H1 (cell line): ENCODE data around the gene ATP6V0A1. TPM values are rescaled to one million over a fixed set of nuclear protein-coding genes. Genes with fewer than 3 reads are reported as not detected.

Experiments
- CTCF ChIA-PET: fragments of 300-600 bp; sonication (Branson Sonifier 250); formaldehyde crosslinking; loops from one replicate; lab custom pipeline; 2021; ENCODE audit not compliant: partially characterized antibody; lab: Charles Lee
- POLR2A ChIA-PET: fragments of 300-600 bp; sonication (Branson Sonifier 250); formaldehyde crosslinking; loops from one replicate; lab custom pipeline; 2021; ENCODE audit warnings: inconsistent platforms; ENCODE audit not compliant: partially characterized antibody; lab: Charles Lee
- DNase-seq, 2 experiments: peaks; one replicate each; pipeline versions ENCODE4 v3.0.0 to v3.0.0-alpha.2; 2010 to 2022; ENCODE audit warnings: low spot score in 2 of 2, low read depth in 1 of 2, mixed read lengths in 1 of 2
- FAIRE-seq: peaks from 2 replicates; lab custom pipeline; 2011; peaks lifted over from hg19 to GRCh38; lab: Jason Lieb, UNC
- H2AFZ ChIP-seq: 2 replicates; pipeline ENCODE4 v1.8.1; 2012; ENCODE audit warnings: low read length, inconsistent platforms
- H2AK5ac ChIP-seq: 2 replicates; pipeline ENCODE4 v1.6.1; 2013; ENCODE audit warnings: low read depth, low read length
- H2BK120ac ChIP-seq: replicated peaks from 2 replicates; pipeline ENCODE3; 2013; ENCODE audit warnings: low read depth, low read length, inconsistent platforms
- H2BK12ac ChIP-seq: 2 replicates; pipeline ENCODE4 v1.6.1; 2013; ENCODE audit warnings: low read depth, low read length
- H2BK15ac ChIP-seq: 2 replicates; pipeline ENCODE4 v1.6.1; 2013; ENCODE audit warnings: low read length
- H2BK20ac ChIP-seq: 2 replicates; pipeline ENCODE4 v1.6.1; 2013; ENCODE audit warnings: low read length
- H2BK5ac ChIP-seq: 2 replicates; pipeline ENCODE4 v1.6.1; 2013; ENCODE audit warnings: low read depth, low read length
- H3K14ac ChIP-seq: 2 replicates; pipeline ENCODE4 v1.6.1; 2013; ENCODE audit warnings: inconsistent platforms; ENCODE audit not compliant: insufficient read length
- H3K18ac ChIP-seq: 2 replicates; pipeline ENCODE4 v1.6.1; 2013; ENCODE audit warnings: low read length; ENCODE audit errors: extremely low read depth
- H3K23ac ChIP-seq: 2 replicates; pipeline ENCODE4 v1.6.1; 2013; ENCODE audit warnings: inconsistent platforms; ENCODE audit not compliant: insufficient read length
- H3K23me2 ChIP-seq: 2 replicates; pipeline ENCODE4 v1.6.1; 2013; ENCODE audit warnings: low read depth, low read length
- H3K27ac ChIP-seq: 2 replicates; pipeline ENCODE4 v1.6.1; 2011; ENCODE audit warnings: low read depth, low read length, inconsistent platforms
- H3K27me3 ChIP-seq, 4 experiments: replicated peaks in 1 of 4; 1 replicate in 1 of 4; 2 replicates in 3 of 4; pipeline versions ENCODE4 v1.6.1 to v1.8.1; 2011 to 2013; ENCODE audit warnings: low read length in 3 of 4, mild to moderate bottlenecking in 3 of 4, inconsistent platforms in 2 of 4, mixed read lengths in 2 of 4, moderate library complexity in 1 of 4; ENCODE audit not compliant: control insufficient read depth in 3 of 4, insufficient read depth in 3 of 4; ENCODE audit errors: extremely low read depth in 1 of 4
- H3K36me3 ChIP-seq, 4 experiments: 2 replicates each; pipeline versions ENCODE4 v1.6.1 to v1.8.1; 2011 to 2013; ENCODE audit warnings: mild to moderate bottlenecking in 4 of 4, low read length in 3 of 4, moderate library complexity in 2 of 4, control low read depth in 1 of 4, inconsistent platforms in 1 of 4; ENCODE audit not compliant: insufficient read depth in 4 of 4, control insufficient read depth in 2 of 4
- H3K4ac ChIP-seq: replicated peaks from 2 replicates; pipeline ENCODE3; 2013; ENCODE audit warnings: low read length, low read depth, mixed read lengths, inconsistent platforms; ENCODE audit not compliant: insufficient read length
- H3K4me1 ChIP-seq, 4 experiments: replicated peaks in 1 of 4; 1 replicate in 1 of 4; 2 replicates in 3 of 4; pipeline versions ENCODE4 v1.6.1 to v1.8.1; 2011 to 2013; ENCODE audit warnings: low read length in 3 of 4, inconsistent platforms in 2 of 4, mixed read lengths in 1 of 4; ENCODE audit not compliant: insufficient read depth in 4 of 4, control insufficient read depth in 3 of 4
- H3K4me2 ChIP-seq, 2 experiments: 2 replicates each; pipeline versions ENCODE4 v1.6.1 to v1.8.1; 2011 to 2013; ENCODE audit warnings: low read depth in 2 of 2, low read length in 2 of 2, control low read depth in 1 of 2, inconsistent platforms in 1 of 2, mild to moderate bottlenecking in 1 of 2; ENCODE audit not compliant: insufficient read depth in 1 of 2
- H3K4me3 ChIP-seq, 4 experiments: fragments of 200-600, 300-600 bp in 1 of 4; sonication (generic), shearing (Covaris generic), sonication (Bioruptor Twin) in 1 of 4; 2 replicates each; pipeline versions ENCODE4 v1.5.1 to v1.8.1; 2011 to 2016; ENCODE audit warnings: low read length in 4 of 4, low read depth in 3 of 4, control low read depth in 2 of 4, inconsistent platforms in 2 of 4, mild to moderate bottlenecking in 2 of 4, mixed read lengths in 1 of 4, moderate library complexity in 1 of 4; ENCODE audit not compliant: insufficient read depth in 2 of 4; ENCODE audit errors: extremely low read depth in 1 of 4
- H3K56ac ChIP-seq: replicated peaks from 2 replicates; pipeline ENCODE3; 2013; ENCODE audit warnings: low read depth, mild to moderate bottlenecking, mixed read lengths, low read length, inconsistent platforms; ENCODE audit not compliant: insufficient read length
- H3K79me1 ChIP-seq: 2 replicates; pipeline ENCODE4 v1.6.1; 2013; ENCODE audit warnings: low read depth, low read length, control low read depth
- H3K79me2 ChIP-seq, 2 experiments: 2 replicates each; pipeline versions ENCODE4 v1.6.1 to v1.8.1; 2012 to 2013; ENCODE audit warnings: low read length in 2 of 2, mild to moderate bottlenecking in 2 of 2, inconsistent platforms in 1 of 2; ENCODE audit not compliant: insufficient read depth in 2 of 2, control insufficient read depth in 1 of 2
- H3K9ac ChIP-seq, 4 experiments: replicated peaks in 1 of 4; 1 replicate in 1 of 4; 2 replicates in 3 of 4; pipeline versions ENCODE4 v1.6.1 to v1.8.1; 2011 to 2013; ENCODE audit warnings: low read depth in 3 of 4, low read length in 3 of 4, control low read depth in 2 of 4, mild to moderate bottlenecking in 2 of 4, moderate library complexity in 2 of 4, inconsistent platforms in 1 of 4; ENCODE audit errors: extremely low read depth in 1 of 4
- H3K9me3 ChIP-seq, 2 experiments: 2 replicates each; pipeline versions ENCODE4 v1.6.1 to v1.8.1; 2012 to 2013; ENCODE audit warnings: mild to moderate bottlenecking in 2 of 2, moderate library complexity in 2 of 2, control low read depth in 1 of 2, inconsistent platforms in 1 of 2, low read depth in 1 of 2, low read length in 1 of 2, mixed read lengths in 1 of 2; ENCODE audit not compliant: insufficient read depth in 2 of 2
- H4K20me1 ChIP-seq, 2 experiments: replicated peaks in 1 of 2; 2 replicates each; pipeline versions ENCODE3 to v1.8.1; 2011 to 2013; ENCODE audit warnings: inconsistent platforms in 2 of 2, low read length in 2 of 2, mild to moderate bottlenecking in 1 of 2; ENCODE audit not compliant: insufficient read depth in 2 of 2, control insufficient read depth in 1 of 2
- H4K5ac ChIP-seq: 2 replicates; pipeline ENCODE4 v1.6.1; 2013; ENCODE audit warnings: low read length, low read depth, mixed read lengths, inconsistent platforms; ENCODE audit not compliant: insufficient read length
- H4K8ac ChIP-seq: 2 replicates; pipeline ENCODE4 v1.8.0; 2013; ENCODE audit warnings: mild to moderate bottlenecking, moderate library complexity, low read length, inconsistent platforms; ENCODE audit not compliant: insufficient read depth; ENCODE audit errors: extremely low read depth
- H4K91ac ChIP-seq: replicated peaks from 2 replicates; pipeline ENCODE3; 2013; ENCODE audit warnings: low read length, mixed read lengths, inconsistent platforms; ENCODE audit not compliant: insufficient read length
- ASH2L ChIP-seq: fragments of 200-600, 300-600 bp; sonication (generic); IDR thresholded peaks from one replicate; pipeline ENCODE4 v1.7.1; 2017; ENCODE audit warnings: low read length
- BRCA1 ChIP-seq: IDR thresholded peaks from 2 replicates; pipeline ENCODE4 v1.6.1; 2012; ENCODE audit warnings: low read depth, low read length, improper control_type of control experiment
- CBX5 ChIP-seq: fragments of 300-800, 300-1000 bp; sonication (generic); IDR thresholded peaks from 2 replicates; pipeline ENCODE4 v1.7.1; 2016; ENCODE audit warnings: antibody characterized with exemption, low read length, low read depth
- CHD2 ChIP-seq: IDR thresholded peaks from 2 replicates; pipeline ENCODE4 v1.6.1; 2012; ENCODE audit warnings: low read length, improper control_type of control experiment
- JUN ChIP-seq: IDR thresholded peaks from 2 replicates; pipeline ENCODE4 v1.6.1; 2011; ENCODE audit warnings: low read depth, mild to moderate bottlenecking, improper control_type of control experiment, low read length
- JUND ChIP-seq: IDR thresholded peaks from 2 replicates; pipeline ENCODE4 v1.6.1; 2011; ENCODE audit warnings: mild to moderate bottlenecking, improper control_type of control experiment, low read length
- MAFK ChIP-seq: IDR thresholded peaks from 2 replicates; pipeline ENCODE4 v1.6.1; 2012; ENCODE audit warnings: low read depth, mild to moderate bottlenecking, improper control_type of control experiment, low read length
- POLR2A ChIP-seq, 2 experiments: IDR thresholded peaks; 1 replicate in 1 of 2; 2 replicates in 1 of 2; pipeline ENCODE4 v1.6.1; 2011; ENCODE audit warnings: low read depth in 2 of 2, low read length in 2 of 2, mild to moderate bottlenecking in 2 of 2; ENCODE audit errors: control extremely low read depth in 1 of 2
- POU5F1 ChIP-seq: IDR thresholded peaks from 2 replicates; pipeline ENCODE4 v1.6.1; 2011; ENCODE audit warnings: low read depth, mild to moderate bottlenecking, low read length, moderate library complexity
- RBBP5 ChIP-seq: IDR thresholded peaks from 2 replicates; pipeline ENCODE4 v1.7.1; 2012; ENCODE audit warnings: low read depth, mild to moderate bottlenecking, inconsistent platforms, low read length, moderate library complexity, borderline replicate concordance
- TCF12 ChIP-seq: IDR thresholded peaks from 2 replicates; pipeline ENCODE4 v1.6.1; 2011; ENCODE audit warnings: low read depth, mild to moderate bottlenecking, low read length
- ZNF274 ChIP-seq: IDR thresholded peaks from 2 replicates; pipeline ENCODE4 v1.7.0; 2012; ENCODE audit warnings: low read length, borderline replicate concordance; ENCODE audit errors: extremely low read depth
- WGBS, 2 experiments: shearing (Covaris generic) in 1 of 2; methylation state at CpG; one replicate each; pipeline versions ENCODE4 v1.1.6 to v1.1.7; 2013 to 2015; ENCODE audit warnings: low lambda C conversion rate in 2 of 2, mixed read lengths in 2 of 2, inconsistent platforms in 1 of 2, low coverage in 1 of 2, missing lambda C conversion rate in 1 of 2; ENCODE audit not compliant: insufficient replicate concordance in 2 of 2, insufficient coverage in 1 of 2, insufficient read length in 1 of 2; ENCODE audit errors: extremely low coverage in 1 of 2, missing lambda C conversion rate in 1 of 2; 5-methylcytosine and 5-hydroxymethylcytosine counted together
- polyA plus RNA-seq, 7 experiments: library from polyadenylated mRNA; depleted of rRNA in 3 of 7; stranded (reverse) in 5 of 7; unstranded in 2 of 7; fragments of >200 nt in 5 of 7; fragments of 200-250 nt in 2 of 7; gene quantifications; 1 replicate in 5 of 7; 2 replicates in 1 of 7; 4 replicates in 1 of 7; pipeline versions ENCODE4 v1.2.1 to v1.2.3, GENCODE V29; 2011 to 2013; ENCODE audit warnings: missing spikeins in 2 of 7, mixed read lengths in 2 of 7
- total RNA-seq: library from RNA; stranded (reverse); fragmentation: NEBNext Ultra II Directional; extraction: Animal tissue kit (Norgen Biotek cat#: 25700); gene quantifications from 2 replicates; pipeline ENCODE4 v1.2.1, GENCODE V29; 2021
- TF ChIP-seq, protein P1 (sequence below), 3 experiments: IDR thresholded peaks; 1 replicate in 2 of 3; 2 replicates in 1 of 3; pipeline versions ENCODE4 v1.5.1 to v1.6.1; 2011; ENCODE audit warnings: low read length in 3 of 3, mild to moderate bottlenecking in 3 of 3, inconsistent platforms in 2 of 3, low read depth in 1 of 3, moderate library complexity in 1 of 3; ENCODE audit not compliant: insufficient read depth in 1 of 3; ENCODE audit errors: control extremely low read depth in 1 of 3

ATP6V0A1 gene
- total and polyA plus RNA-seq, 2 of the 8 experiments (the other 6 are each of a cell fraction or from before 2014, with no cell fraction given), result 55.3 to 63.4 TPM

DNA sequence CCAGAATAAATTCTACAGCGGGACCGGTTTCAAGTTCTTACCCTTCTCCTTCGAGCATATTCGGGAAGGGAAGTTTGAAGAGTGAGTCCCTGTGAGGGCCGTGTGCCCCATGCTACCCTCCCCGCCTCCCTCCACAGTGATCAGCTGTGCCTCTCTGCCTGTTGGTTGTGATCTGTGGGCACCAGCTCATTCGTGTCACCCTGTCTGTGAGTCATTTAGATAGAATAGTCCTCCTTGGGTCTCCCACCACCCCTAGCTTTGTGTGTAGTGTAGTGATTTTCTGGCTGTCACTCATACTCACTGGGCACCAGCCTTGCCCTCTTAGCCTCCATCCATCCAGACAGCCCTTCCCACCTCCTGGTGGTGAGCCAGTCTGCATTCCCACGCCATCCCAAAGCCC, 62.4 kb downstream of the ATP6V0A1 start:
- Histone ChIP-seq H2AK5ac (no peak overlapping the region), H4K8ac (no peak overlapping the region), H3K27ac (no peak overlapping the region), H3K4ac (no peak overlapping the region), H3K4me1 (peaks cover 6 to 18% (median 15%) of the 10 kb centered on the region in 4 experiments), H3K9ac (no peak overlapping the region), H2BK5ac (no peak overlapping the region), H3K27me3 (no peaks in the 10 kb centered on the region; a peak in 3 of 7 replicates), H2BK15ac (no peak overlapping the region), H4K20me1 (peaks cover 2 to 7% of the 10 kb centered on the region in 2 experiments), H4K5ac (no peak overlapping the region), H3K18ac (no peak overlapping the region), H2BK20ac (no peak overlapping the region), H3K79me2 (no peaks in the 10 kb centered on the region), H2BK12ac (no peak overlapping the region), H4K91ac (no peak overlapping the region), H2BK120ac (no peak overlapping the region), H3K23ac (no peak overlapping the region), H3K56ac (no peak overlapping the region), H3K36me3 (peaks cover 3 to 9% (median 5%) of the 10 kb centered on the region in 4 experiments; a peak in 5 of 8 replicates), H2AFZ (no peak overlapping the region), H3K14ac (no peak overlapping the region), H3K9me3 (no peaks in the 10 kb centered on the region), H3K23me2 (no peaks in the 10 kb centered on the region), H3K79me1 (no peaks in the 10 kb centered on the region), H3K4me3 (no peak overlapping the region), H3K4me2 (no peak overlapping the region)
- 91% methylated on average over 8 of the region's 8 CpGs; no CpG with 5 or more reads in 1 of the 2 experiments for WGBS, 2 experiments
- CTCF ChIA-PET, result interaction anchor here (0.6 to 5.8 kb wide), 18 partner anchors 9 to 239 kb away, joined by 3 to 69 read pairs (median 5); partner anchors contain the start of gene CAVIN1
- POLR2A ChIA-PET, result interaction anchor here (1.5 to 2.2 kb wide), 3 partner anchors 15 to 504 kb away, joined by 5 to 14 read pairs (median 6); partner anchors contain the start of genes DNAJC7 and NAGLU
- DNase-seq (no peak), FAIRE-seq (no peak)
- TF ChIP-seq JUND, result no peak
- TF ChIP-seq ASH2L, result no peak
- no peak for TF ChIP-seq CHD2
- no peak for TF ChIP-seq BRCA1
- TF ChIP-seq POLR2A (IDR thresholded peaks at IDR 0.05; ENCODE audit: control extremely low read depth in 1 of 2, low read depth in 2 of 2, low read length in 2 of 2), result no peak
- no peak for TF ChIP-seq JUN
- TF ChIP-seq CBX5, result no peak
- no peak for TF ChIP-seq MAFK
- TF ChIP-seq POU5F1, result no peak
- TF ChIP-seq, protein P1, sequence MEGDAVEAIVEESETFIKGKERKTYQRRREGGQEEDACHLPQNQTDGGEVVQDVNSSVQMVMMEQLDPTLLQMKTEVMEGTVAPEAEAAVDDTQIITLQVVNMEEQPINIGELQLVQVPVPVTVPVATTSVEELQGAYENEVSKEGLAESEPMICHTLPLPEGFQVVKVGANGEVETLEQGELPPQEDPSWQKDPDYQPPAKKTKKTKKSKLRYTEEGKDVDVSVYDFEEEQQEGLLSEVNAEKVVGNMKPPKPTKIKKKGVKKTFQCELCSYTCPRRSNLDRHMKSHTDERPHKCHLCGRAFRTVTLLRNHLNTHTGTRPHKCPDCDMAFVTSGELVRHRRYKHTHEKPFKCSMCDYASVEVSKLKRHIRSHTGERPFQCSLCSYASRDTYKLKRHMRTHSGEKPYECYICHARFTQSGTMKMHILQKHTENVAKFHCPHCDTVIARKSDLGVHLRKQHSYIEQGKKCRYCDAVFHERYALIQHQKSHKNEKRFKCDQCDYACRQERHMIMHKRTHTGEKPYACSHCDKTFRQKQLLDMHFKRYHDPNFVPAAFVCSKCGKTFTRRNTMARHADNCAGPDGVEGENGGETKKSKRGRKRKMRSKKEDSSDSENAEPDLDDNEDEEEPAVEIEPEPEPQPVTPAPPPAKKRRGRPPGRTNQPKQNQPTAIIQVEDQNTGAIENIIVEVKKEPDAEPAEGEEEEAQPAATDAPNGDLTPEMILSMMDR (IDR thresholded peaks at IDR 0.05; ENCODE audit: control extremely low read depth in 1 of 3, insufficient read depth in 1 of 3, low read depth in 1 of 3, low read length in 3 of 3), result no peak
- TF ChIP-seq ZNF274, result no peak
- no peak for TF ChIP-seq TCF12
- TF ChIP-seq RBBP5, result no peak
